LNCAP (cell line): ENCODE results near the gene KCNAB2.

Experiments
- CTCF ChIP-seq: fragments of 450-650 bp; IDR thresholded peaks from 2 replicates; pipeline ENCODE4 v1.5.1; 2017; ENCODE audit warnings: mild to moderate bottlenecking

The KCNAB2 gene

GRCh38 chr1:6024376-6024775 is 21.3 kb upstream of the KCNAB2 start:
- no peak for TF ChIP-seq CTCF

DNA sequence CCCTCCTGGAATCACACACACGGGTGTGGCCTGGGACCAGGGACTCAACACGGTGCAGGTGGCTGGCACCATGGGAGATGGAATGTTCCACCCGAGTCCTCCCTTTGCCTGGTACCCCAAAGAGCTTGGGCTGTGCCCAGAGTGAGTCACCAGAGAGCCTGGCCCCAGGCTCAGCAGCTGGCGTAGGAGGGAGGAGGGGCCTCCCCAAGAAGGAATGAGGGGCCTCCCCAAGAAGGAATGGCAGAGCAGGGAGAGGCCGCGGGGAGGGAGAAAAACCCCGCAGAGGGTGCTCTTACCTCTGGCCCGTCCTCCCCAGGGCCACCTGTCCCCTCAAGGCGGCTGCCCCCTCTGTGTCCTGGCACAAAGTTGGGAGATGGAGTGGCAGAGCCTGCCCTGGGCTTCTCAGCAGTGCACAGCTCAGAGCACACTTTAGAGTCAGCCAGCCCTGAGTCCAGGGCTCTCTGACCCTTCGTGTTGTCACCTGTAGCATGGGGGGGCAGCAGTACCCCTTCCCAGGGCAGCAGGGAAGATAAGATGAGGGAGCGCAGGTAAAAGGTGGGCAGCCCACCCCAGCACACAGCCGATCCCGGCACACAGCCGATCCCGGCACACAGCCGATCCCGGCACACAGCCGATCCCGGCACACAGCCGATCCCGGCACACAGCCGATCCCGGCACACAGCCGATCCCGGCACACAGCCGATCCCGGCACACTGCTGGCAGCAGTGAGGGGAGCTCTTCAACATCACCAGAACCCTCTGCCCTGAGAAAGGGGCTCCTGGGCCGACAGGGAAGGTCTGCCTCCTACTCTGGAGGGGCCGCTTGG is 20.2 kb upstream of the KCNAB2 start:
- no peak for TF ChIP-seq CTCF

GRCh38 chr1:6026095-6026809 is 19.4 kb upstream of the KCNAB2 start:
- no peak for TF ChIP-seq CTCF

DNA sequence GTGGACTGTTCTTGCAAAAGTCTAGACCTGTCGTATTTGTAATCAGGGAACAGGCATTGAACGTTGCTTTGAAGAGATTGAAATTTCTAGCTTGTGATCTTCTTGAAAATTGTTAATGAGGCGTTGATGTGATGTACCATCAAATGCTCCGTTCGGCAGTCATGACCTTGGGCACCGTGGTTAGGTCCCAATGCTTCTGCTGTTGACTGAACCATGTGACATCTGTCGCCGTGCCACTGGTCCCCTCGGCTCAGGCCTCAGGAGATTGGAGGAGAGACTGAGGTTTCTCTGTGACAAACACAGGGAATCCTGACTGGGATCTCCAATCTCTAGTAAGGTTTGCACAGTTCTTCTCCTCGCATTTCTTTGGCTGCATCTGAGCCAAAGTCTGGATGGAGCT is 18.1 kb upstream of the KCNAB2 start:
- no peak for TF ChIP-seq CTCF

DNA sequence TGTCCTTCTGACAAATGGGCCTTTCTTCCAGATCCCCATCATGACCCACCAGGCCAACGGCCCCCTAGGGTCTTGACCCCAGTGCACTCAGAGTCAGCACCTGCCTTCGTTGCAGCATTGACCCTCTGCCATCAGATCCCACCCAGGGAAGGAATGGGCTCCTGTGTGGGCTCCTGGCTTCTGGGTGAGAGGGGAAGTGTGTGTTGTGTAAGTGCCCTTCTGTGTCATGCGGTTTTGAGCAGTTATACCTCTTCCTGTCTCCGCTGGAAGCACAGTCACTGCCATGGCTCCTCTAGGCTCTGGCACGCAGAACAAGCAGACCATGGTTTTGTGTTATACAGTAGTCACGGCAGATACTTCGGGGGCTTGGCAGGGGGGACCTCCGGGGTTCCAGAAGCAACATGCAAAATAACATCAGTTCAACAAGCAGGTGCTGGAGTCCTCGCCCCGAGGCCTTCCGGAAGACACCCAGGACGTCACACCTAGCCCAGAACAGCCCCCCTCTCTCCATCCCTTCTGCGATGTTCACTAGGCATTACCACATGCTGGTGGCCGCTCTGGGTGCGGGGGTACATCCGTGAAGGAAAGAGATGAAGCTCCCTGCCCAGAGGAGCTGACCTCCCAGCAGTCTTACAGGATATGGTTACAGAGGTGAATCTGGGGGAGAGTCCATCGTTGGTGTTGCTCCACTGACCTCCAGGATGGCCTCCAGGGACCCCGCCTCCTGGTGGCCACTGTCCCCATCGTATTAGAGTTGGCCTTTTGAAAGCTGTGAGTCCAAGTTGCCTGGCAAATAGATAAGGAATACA is 17.4 kb upstream of the KCNAB2 start:
- TF ChIP-seq CTCF = no peak

DNA sequence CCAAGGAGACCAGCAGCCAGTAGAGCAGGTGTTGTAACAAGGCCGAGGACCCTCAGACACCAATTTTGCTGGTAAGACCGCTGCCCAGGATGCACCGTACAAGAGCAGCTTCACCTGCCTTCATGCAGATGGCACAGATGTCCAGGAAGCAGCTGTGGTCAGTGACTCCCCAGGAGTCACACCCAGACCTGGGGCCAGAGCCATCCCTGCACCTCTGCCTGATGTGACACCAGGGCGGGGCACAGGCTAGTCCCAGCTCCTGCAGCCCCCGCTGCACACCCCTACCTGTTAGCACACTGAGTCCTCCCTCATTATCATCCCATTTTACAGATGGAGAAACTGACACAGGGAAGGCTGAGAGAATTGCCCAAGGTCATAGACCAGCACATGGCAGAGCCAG is 16.3 kb upstream of the KCNAB2 start:
- no peak for TF ChIP-seq CTCF

DNA sequence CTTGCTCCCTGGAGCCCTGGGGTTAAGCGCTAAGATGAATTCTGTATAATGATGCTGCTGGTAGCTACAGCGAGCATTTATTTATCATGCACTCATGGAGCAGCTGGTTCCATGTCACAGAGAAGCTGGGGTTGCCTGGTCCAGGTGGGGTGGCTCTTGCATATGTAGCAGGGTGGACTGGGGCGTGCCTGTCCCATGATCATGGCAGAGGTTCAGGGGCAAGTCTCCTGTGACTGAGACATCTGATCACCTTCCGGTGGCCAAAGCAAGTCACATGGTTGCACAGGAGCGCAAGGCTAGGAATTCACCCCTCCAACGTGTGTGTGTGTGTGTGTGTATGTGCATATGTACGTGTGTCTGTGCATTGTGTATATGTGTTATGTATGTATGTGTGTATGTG is 15.6 kb upstream of the KCNAB2 start:
- TF ChIP-seq CTCF = no peak
